IMR-90 (cell line): ENCODE data around the gene MDFI. TPM values are rescaled to one million over a fixed set of nuclear protein-coding genes. Genes with fewer than 3 reads are reported as not detected.
"Not testable (repeated sequence)": the region's sequence is repeated elsewhere in the genome, so short reads cannot be mapped to it uniquely, and the experiment has no call there.

Experiments used
- ATAC-seq: fragments of 200-7000 bp; cut with Tn5 transposase; 2 replicates; pipeline ENCODE4 v1.9.1; 2020; ENCODE audit warnings: low read depth, mild to moderate bottlenecking, moderate library complexity
- BruUV-seq: library from RNA; stranded (reverse); fragments of 400-500 nt; replicated peaks from 2 replicates; lab custom pipeline; 2021; lab: Mats Ljungman, UMichigan
- CTCF ChIA-PET: fragments of 300-600 bp; formaldehyde crosslinking; extraction: SDS; loops from one replicate; lab custom pipeline; 2021; ENCODE audit warnings: antibody characterized with exemption; lab: Yijun Ruan, JAX
- POLR2A ChIA-PET: fragments of 300-600 bp; sonication (Branson Sonifier 250); formaldehyde crosslinking; loops from one replicate; lab custom pipeline; 2022; ENCODE audit warnings: antibody characterized with exemption; ENCODE audit not compliant: unreplicated experiment; lab: Charles Lee
- DNase-seq: peaks from one replicate; pipeline ENCODE4 v3.0.0; 2013
- H2AFZ ChIP-seq: replicated peaks from 2 replicates; pipeline ENCODE3; 2013; ENCODE audit warnings: low read length, mild to moderate bottlenecking; ENCODE audit not compliant: poor library complexity
- H2AK5ac ChIP-seq: 2 replicates; pipeline ENCODE4 v1.6.1; 2013; ENCODE audit warnings: low read depth, low read length, inconsistent platforms
- H2AK9ac ChIP-seq: replicated peaks from 2 replicates; pipeline ENCODE3; 2013; ENCODE audit warnings: mild to moderate bottlenecking, low read depth, low read length, moderate library complexity; ENCODE audit not compliant: poor library complexity
- H2BK120ac ChIP-seq: 2 replicates; pipeline ENCODE4 v1.6.1; 2013; ENCODE audit warnings: low read depth, low read length, inconsistent platforms
- H2BK15ac ChIP-seq: 3 replicates; pipeline ENCODE4 v1.6.1; 2013; ENCODE audit warnings: low read depth, low read length, inconsistent platforms
- H2BK20ac ChIP-seq: 2 replicates; pipeline ENCODE4 v1.6.1; 2013; ENCODE audit warnings: low read depth, mild to moderate bottlenecking, inconsistent platforms, low read length, moderate library complexity
- H2BK5ac ChIP-seq: 2 replicates; pipeline ENCODE4 v1.6.1; 2013; ENCODE audit warnings: mild to moderate bottlenecking, low read depth, low read length, inconsistent platforms; ENCODE audit not compliant: poor library complexity, severe bottlenecking
- H3K14ac ChIP-seq: replicated peaks from 2 replicates; pipeline ENCODE4 v1.6.1; 2013; ENCODE audit warnings: low read depth, low read length, inconsistent platforms
- H3K18ac ChIP-seq: 2 replicates; pipeline ENCODE4 v1.6.1; 2013; ENCODE audit warnings: low read depth, low read length, control low read depth
- H3K23ac ChIP-seq: 2 replicates; pipeline ENCODE4 v1.6.1; 2013; ENCODE audit warnings: low read depth, low read length, inconsistent platforms
- H3K27ac ChIP-seq: 2 replicates; pipeline ENCODE4 v1.5.1; 2013; ENCODE audit warnings: mild to moderate bottlenecking, control low read depth, low read length; ENCODE audit not compliant: insufficient read depth
- H3K27me3 ChIP-seq: 2 replicates; pipeline ENCODE4 v1.6.1; 2013; ENCODE audit warnings: low read length; ENCODE audit not compliant: control insufficient read depth, insufficient read depth
- H3K36me3 ChIP-seq: 2 replicates; pipeline ENCODE4 v1.6.1; 2013; ENCODE audit warnings: low read length, mixed read lengths; ENCODE audit not compliant: control insufficient read depth, insufficient read depth
- H3K4ac ChIP-seq: 2 replicates; pipeline ENCODE4 v1.6.1; 2013; ENCODE audit warnings: low read depth, low read length, inconsistent platforms
- H3K4me1 ChIP-seq: 2 replicates; pipeline ENCODE4 v1.6.1; 2013; ENCODE audit warnings: low read length, mixed read lengths; ENCODE audit not compliant: control insufficient read depth, insufficient read depth
- H3K4me2 ChIP-seq: 2 replicates; pipeline ENCODE4 v1.6.1; 2013; ENCODE audit warnings: low read depth, mild to moderate bottlenecking, control low read depth, low read length, moderate library complexity
- H3K4me3 ChIP-seq: 2 replicates; pipeline ENCODE4 v1.5.1; 2013; ENCODE audit warnings: low read depth, mild to moderate bottlenecking, control low read depth, low read length, moderate library complexity; ENCODE audit not compliant: insufficient read depth
- H3K56ac ChIP-seq: 2 replicates; pipeline ENCODE4 v1.6.1; 2013; ENCODE audit warnings: low read length, inconsistent platforms; ENCODE audit not compliant: insufficient read depth; ENCODE audit errors: extremely low read depth
- H3K79me1 ChIP-seq, 2 experiments: 2 replicates each; pipeline ENCODE4 v1.6.1; 2013; ENCODE audit warnings: low read length in 2 of 2, inconsistent platforms in 1 of 2, low read depth in 1 of 2
- H3K9ac ChIP-seq: 2 replicates; pipeline ENCODE4 v1.6.1; 2013; ENCODE audit warnings: low read depth, low read length, control low read depth
- H3K9me1 ChIP-seq: 2 replicates; pipeline ENCODE4 v1.6.1; 2013; ENCODE audit warnings: low read length, inconsistent platforms; ENCODE audit not compliant: insufficient read depth
- H3K9me3 ChIP-seq: 2 replicates; pipeline ENCODE4 v1.6.1; 2013; ENCODE audit warnings: low read length; ENCODE audit not compliant: control insufficient read depth, insufficient read depth
- H4K20me1 ChIP-seq: 2 replicates; pipeline ENCODE4 v1.6.1; 2013; ENCODE audit warnings: low read length, inconsistent platforms; ENCODE audit not compliant: insufficient read depth
- H4K5ac ChIP-seq: 2 replicates; pipeline ENCODE4 v1.6.1; 2013; ENCODE audit warnings: mild to moderate bottlenecking, low read depth, low read length, control low read depth
- H4K8ac ChIP-seq, 2 experiments: 2 replicates each; pipeline ENCODE4 v1.6.1; 2013; ENCODE audit warnings: low read depth in 2 of 2, low read length in 2 of 2, control low read depth in 1 of 2, inconsistent platforms in 1 of 2
- H4K91ac ChIP-seq: 2 replicates; pipeline ENCODE4 v1.6.1; 2013; ENCODE audit warnings: low read depth, low read length, inconsistent platforms; ENCODE audit not compliant: insufficient read depth
- WGBS, 2 experiments: methylation state at CpG; one replicate each; pipeline versions ENCODE4 v1.1.5 to v1.1.7; 2013; ENCODE audit warnings: missing lambda C conversion rate in 2 of 2; ENCODE audit not compliant: insufficient read length in 1 of 2; ENCODE audit errors: extremely low coverage in 2 of 2; 5-methylcytosine and 5-hydroxymethylcytosine counted together
- dilution Hi-C: fragments of 300-500 bp; cut with HindIII; formaldehyde crosslinking; loops from one replicate; pipeline ENCODE4 v1.14.3; 2018; ENCODE audit warnings: low sequenced_read_pairs; ENCODE audit not compliant: unreplicated experiment
- in situ Hi-C: fragments of 300-500 bp; cut with MboI; formaldehyde crosslinking; loops from 3 replicates; pipeline ENCODE4 v1.14.3; 2019; ENCODE audit warnings: low sequenced_read_pairs, inconsistent platforms, mixed read lengths
- intact Hi-C: fragments of 100-400 bp; cut with micrococcal nuclease; formaldehyde crosslinking; loops from 2 replicates; pipeline ENCODE4 v1.10.0; 2022
- polyA plus RNA-seq, 3 experiments: library from polyadenylated mRNA; depleted of rRNA; stranded (reverse); fragments of >200 nt; gene quantifications; 2 replicates each; pipeline ENCODE4 v1.2.3, GENCODE V29; 2012; ENCODE audit warnings: low replicate concordance in 1 of 3
- total RNA-seq: library from RNA; depleted of rRNA; stranded (reverse); fragments of >200 nt; gene quantifications from 2 replicates; pipeline ENCODE4 v1.2.3, GENCODE V29; 2012

The MDFI gene
- total and polyA plus RNA-seq, 2 of the 4 experiments (the other 2 are of a cell fraction) = 0.18 to 0.29 TPM

DNA sequence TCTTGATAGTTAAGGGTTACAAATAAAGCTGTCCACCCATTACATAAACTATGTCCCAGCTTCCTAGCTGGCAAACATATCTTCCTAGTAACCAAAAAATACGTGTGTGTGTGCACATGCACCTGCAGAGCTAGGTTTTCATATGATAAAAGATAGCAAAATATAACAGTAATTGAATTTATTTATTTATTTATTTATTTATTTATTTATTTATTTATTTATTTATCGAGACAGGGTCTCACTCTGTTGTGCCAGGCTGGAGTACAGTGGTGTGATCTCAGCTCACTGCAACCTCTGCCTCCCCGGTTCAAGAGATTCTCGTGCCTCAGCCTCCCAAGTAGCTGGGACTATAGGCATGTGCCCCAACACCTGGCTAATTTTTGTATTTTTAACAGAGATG, 19.1 kb upstream of the MDFI start:
- H4K5ac ChIP-seq, H3K36me3 ChIP-seq, H3K4me2 ChIP-seq, H2AK9ac ChIP-seq, H3K18ac ChIP-seq, H3K14ac ChIP-seq, H4K20me1 ChIP-seq, intact Hi-C loops, dilution Hi-C loops, CTCF ChIA-PET, H3K4ac ChIP-seq, H2AK5ac ChIP-seq, DNase-seq, H3K9ac ChIP-seq, H3K79me1 ChIP-seq, POLR2A ChIA-PET, H3K4me1 ChIP-seq, BruUV-seq, H2AFZ ChIP-seq, ATAC-seq, H3K9me1 ChIP-seq, H2BK120ac ChIP-seq, H2BK15ac ChIP-seq, H4K8ac ChIP-seq, H3K27ac ChIP-seq, H4K91ac ChIP-seq, H3K23ac ChIP-seq, in situ Hi-C loops, H2BK20ac ChIP-seq, H2BK5ac ChIP-seq, H3K4me3 ChIP-seq, H3K56ac ChIP-seq: not testable (repeated sequence)
- peaks cover 20% of the 10 kb centered on the region for H3K27me3 ChIP-seq
- H3K9me3 ChIP-seq = peaks cover 12% of the 10 kb centered on the region
- WGBS, 2 experiments = no CpG with 5 or more reads among the region's 4 CpGs
